ENCODE measurements around the gene TAAR5.
A peak's percentile ranks its signal among the peaks of the same experiment; 100 is the strongest.
"Not testable (repeated sequence)": the region's sequence is repeated elsewhere in the genome, so short reads cannot be mapped to it uniquely, and the experiment has no call there.

Gene TAAR5

DNA sequence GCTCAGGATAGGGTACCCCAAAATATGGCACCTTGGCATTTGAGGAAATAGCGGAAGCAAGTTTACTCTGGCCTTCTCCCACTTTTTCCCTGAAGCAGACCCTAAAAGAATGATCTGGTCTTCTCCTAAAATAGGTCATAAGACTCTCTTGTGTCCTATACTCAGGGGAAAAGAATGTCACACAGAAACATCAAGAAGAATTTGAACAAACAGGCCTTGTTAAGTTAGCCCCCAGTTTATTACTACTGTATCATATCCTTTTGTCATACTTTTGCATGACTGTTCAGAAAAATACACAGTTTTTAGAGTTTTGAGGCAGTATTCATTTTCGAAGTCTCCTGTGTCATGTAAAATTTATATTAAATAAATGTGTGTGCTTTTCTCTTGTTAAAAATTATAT lies 22.1 kb upstream of the TAAR5 start:
- no peak for DNase-seq (ENCODE audit: low spot score)
- Histone ChIP-seq H3K27me3 (ENCODE audit: insufficient read depth, poor library complexity, severe bottlenecking) (no peaks in the 10 kb centered on the region), H3K4me3 (ENCODE audit: severe bottlenecking) (no peak overlapping the region)

DNA sequence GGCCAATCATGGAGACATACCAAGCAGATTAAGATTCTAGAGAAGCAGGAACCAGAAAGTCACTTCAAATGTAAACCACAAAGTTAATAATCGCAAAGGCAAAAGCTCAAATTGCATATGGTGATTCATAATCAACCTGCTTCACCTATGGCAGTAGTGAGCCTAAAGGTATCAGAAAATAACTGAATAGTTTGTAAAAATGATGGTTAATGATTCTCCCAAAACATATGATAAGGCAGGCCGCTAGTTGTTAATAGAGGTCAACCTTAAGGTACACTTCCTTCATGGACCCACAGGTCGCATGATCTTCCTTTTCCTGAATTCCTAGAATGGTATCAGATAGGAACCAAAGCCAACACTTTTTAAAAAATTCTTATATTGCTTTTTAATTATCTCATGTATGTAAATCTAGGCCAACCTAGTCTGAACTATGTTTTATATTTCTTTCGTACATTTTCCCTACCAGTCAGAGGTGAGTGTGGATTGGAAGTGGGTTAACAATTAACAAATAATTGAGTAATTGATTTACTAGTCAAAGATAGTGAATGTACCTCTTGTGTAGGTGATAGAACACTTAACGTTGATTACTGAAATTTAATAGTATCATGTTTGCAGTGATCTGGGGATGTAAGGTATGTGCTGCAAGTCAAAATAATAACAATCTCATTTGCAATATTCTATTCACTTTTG lies 18.1 kb upstream of the TAAR5 start:
- H3K4me1 ChIP-seq (ENCODE audit: insufficient read depth, poor library complexity, severe bottlenecking) = no peaks in the 10 kb centered on the region
- no peak overlapping the region for H3K27ac ChIP-seq (ENCODE audit: poor library complexity, severe bottlenecking)
- TF ChIP-seq CTCF (IDR thresholded peaks at IDR 0.05; ENCODE audit: poor library complexity, severe bottlenecking) = no peak
- H3K27me3 ChIP-seq (ENCODE audit: insufficient read depth, poor library complexity, severe bottlenecking) = no peaks in the 10 kb centered on the region
- ATAC-seq (ENCODE audit: low read depth) (no peak), DNase-seq (ENCODE audit: low spot score) (no peak)
- no peaks in the 10 kb centered on the region for H3K9me3 ChIP-seq (ENCODE audit: severe bottlenecking)
- no peak overlapping the region for H3K4me3 ChIP-seq (ENCODE audit: severe bottlenecking)
- no peaks in the 10 kb centered on the region for H3K36me3 ChIP-seq (ENCODE audit: low read depth)

More for the DNA sequence above, 22.1 kb upstream of the TAAR5 start:
- ATAC-seq (ENCODE audit: low read depth) = no peak
- TF ChIP-seq CTCF (IDR thresholded peaks at IDR 0.05; ENCODE audit: poor library complexity, severe bottlenecking) = no peak
- H3K4me1 ChIP-seq (ENCODE audit: insufficient read depth, poor library complexity, severe bottlenecking) = peaks cover 21% of the 10 kb centered on the region
- H3K27ac ChIP-seq (ENCODE audit: poor library complexity, severe bottlenecking) = no peak overlapping the region
- no peaks in the 10 kb centered on the region for H3K9me3 ChIP-seq (ENCODE audit: severe bottlenecking)
- no peaks in the 10 kb centered on the region for H3K36me3 ChIP-seq (ENCODE audit: low read depth)

DNA sequence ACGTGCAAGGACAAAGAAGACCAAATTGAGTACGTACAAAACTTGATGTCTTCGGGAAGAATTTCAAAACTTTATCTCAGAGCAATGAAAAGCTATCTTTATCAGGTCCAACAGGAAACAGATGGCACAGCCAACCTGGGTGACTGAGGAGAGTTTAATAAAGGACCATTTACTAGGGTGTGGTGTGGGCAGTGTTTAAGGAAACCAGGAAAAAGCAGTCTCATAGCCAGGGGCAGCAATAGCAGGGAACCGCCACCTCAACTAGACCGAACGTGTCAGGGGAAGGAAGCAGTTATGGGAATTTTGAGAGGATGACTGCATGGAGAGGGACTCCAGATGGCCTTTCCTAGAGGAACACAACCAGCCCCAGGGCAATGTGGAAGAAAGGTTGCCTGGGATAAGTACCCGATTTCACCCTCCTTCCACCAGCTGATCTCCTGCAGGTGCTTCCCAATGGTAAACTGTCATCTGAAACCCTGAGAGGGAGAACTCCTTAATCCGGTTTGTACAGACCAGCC lies 15.2 kb upstream of the TAAR5 start:
- no peak for ATAC-seq (ENCODE audit: low read depth)
- TF ChIP-seq CTCF (IDR thresholded peaks at IDR 0.05; ENCODE audit: poor library complexity, severe bottlenecking) = no peak
- no peak for DNase-seq (ENCODE audit: low spot score)
- Histone ChIP-seq H3K27ac (ENCODE audit: poor library complexity, severe bottlenecking) (no peak overlapping the region), H3K4me3 (ENCODE audit: severe bottlenecking) (no peak overlapping the region), H3K36me3 (ENCODE audit: low read depth) (no peaks in the 10 kb centered on the region), H3K27me3 (ENCODE audit: insufficient read depth, poor library complexity, severe bottlenecking) (no peaks in the 10 kb centered on the region), H3K9me3 (ENCODE audit: severe bottlenecking) (no peaks in the 10 kb centered on the region), H3K4me1 (ENCODE audit: insufficient read depth, poor library complexity, severe bottlenecking) (no peaks in the 10 kb centered on the region)

DNA sequence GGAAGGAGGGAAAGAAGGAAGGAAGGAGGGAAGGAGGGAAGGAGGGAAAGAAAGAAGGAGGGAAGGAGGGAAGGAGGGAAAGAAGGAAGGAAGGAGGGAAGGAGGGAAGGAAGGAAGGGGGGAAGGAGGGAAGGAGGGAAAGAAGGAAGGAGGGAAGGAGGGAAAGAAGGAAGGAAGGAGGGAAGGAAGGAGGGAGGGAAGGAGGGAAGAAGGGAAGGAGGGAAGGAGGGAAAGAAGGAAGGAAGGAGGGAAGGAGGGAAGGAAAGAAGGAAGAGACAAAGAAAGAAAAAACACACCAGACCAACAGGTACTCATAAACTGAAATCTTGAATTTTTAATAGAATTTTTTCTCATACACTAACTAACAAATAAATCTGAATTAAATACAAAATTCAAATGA lies 11.4 kb upstream of the TAAR5 start:
- not testable (repeated sequence) for H3K27me3 ChIP-seq (ENCODE audit: insufficient read depth, poor library complexity, severe bottlenecking); DNase-seq (ENCODE audit: low spot score); H3K27ac ChIP-seq (ENCODE audit: poor library complexity, severe bottlenecking); ATAC-seq (ENCODE audit: low read depth); H3K36me3 ChIP-seq (ENCODE audit: low read depth); H3K4me3 ChIP-seq (ENCODE audit: severe bottlenecking); H3K4me1 ChIP-seq (ENCODE audit: insufficient read depth, poor library complexity, severe bottlenecking); H3K9me3 ChIP-seq (ENCODE audit: severe bottlenecking)

- Histone ChIP-seq H3K4me1 (ENCODE audit: insufficient read depth, poor library complexity, severe bottlenecking) (no peaks in the 10 kb centered on the region), H3K36me3 (ENCODE audit: low read depth) (no peaks in the 10 kb centered on the region), H3K9me3 (ENCODE audit: severe bottlenecking) (no peaks in the 10 kb centered on the region), H3K27me3 (ENCODE audit: insufficient read depth, poor library complexity, severe bottlenecking) (no peaks in the 10 kb centered on the region), H3K27ac (ENCODE audit: poor library complexity, severe bottlenecking) (no peak overlapping the region), H3K4me3 (ENCODE audit: severe bottlenecking) (no peak overlapping the region)
- DNase-seq (ENCODE audit: low spot score) (no peak), ATAC-seq (ENCODE audit: low read depth) (peak; percentile 51; the same call in 1 of the 3 replicates)
- TF ChIP-seq CTCF (IDR thresholded peaks at IDR 0.05; ENCODE audit: poor library complexity, severe bottlenecking) = peak; percentile 54
Measured at GRCh38 chr6:132598473-132598872, 8.9 kb upstream of the TAAR5 start.
